NCI-H345 (cell line): ENCODE data around the gene CABLES1.
"Not testable (repeated sequence)": the region's sequence is repeated elsewhere in the genome, so short reads cannot be mapped to it uniquely, and the experiment has no call there.

Source experiments
- DNase-seq: peaks from one replicate; lab custom pipeline; 2025; lab: John Stamatoyannopoulos, UW

The CABLES1 gene

DNA sequence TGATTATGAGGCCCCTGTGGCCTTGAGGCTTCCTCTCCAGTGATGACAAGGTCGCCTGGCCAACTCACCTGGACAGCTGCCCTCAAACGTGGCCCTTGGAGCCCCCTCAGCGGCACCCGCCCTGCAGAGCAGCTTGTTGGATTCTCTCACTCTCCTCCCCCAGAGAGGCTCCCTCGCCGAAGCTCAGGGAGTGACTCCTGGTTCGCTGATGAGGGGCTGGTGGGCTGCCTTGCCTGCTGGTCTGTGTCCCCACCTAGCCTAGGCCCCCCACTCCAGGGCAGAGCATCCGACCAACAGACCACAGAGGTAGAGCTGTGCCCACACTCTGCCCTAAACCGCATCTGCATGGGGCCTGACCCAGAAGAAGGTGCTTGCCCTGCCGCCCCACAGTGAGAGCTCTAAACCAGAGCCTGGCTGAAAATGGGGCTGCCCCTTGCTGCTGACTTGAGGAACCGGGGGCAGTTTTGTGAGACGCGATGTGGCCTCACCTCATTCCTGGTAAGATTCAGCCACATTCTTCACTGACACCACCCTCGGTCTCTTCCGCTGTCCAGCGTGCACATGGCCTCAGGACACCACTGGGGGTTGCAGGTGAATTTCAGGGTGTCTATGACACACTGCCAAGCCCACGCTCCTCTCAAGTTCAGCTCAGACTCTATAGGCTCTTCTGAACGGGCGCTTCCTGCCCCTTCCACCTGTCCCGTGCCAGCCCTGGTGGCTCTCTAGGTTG lies 131.6 kb downstream of the CABLES1 start:
- no peak for DNase-seq

DNA sequence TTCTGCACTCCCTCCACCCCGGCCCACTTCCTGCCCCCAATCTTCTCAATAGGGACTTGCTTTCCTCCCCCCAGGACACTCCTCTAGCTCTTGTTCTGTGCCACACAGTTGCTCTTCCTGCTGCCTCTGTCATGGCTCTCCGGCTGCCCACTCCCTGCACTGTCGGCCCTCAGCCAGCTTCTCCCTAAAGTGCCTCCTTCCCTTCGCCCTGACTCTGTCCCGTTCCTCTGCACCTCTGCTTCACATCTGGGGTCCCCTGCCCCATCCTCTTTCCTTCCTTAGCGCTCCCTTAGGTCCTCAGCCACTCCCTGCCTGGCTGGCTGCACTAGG lies 132.1 kb downstream of the CABLES1 start:
- DNase-seq, result no peak

DNA sequence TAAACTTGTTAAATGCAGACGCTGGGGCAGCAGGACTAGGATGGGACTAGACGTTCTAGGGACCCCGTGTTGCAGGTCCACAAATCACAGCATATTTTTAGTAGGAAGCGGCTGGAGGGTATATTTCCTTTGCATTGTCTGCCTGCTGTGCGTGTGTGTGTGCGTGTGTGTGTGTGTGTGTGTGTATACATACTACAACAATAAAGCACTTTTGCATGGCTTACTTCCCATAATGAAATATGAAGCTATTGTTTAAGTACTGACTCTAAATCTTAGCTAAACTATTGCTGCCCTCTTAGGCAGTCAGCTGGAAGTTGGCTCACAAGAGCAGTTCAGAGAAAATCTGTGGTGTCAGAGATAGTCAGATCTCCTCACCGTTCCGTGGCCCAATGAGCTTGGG lies 133.4 kb downstream of the CABLES1 start:
- no peak for DNase-seq

DNA sequence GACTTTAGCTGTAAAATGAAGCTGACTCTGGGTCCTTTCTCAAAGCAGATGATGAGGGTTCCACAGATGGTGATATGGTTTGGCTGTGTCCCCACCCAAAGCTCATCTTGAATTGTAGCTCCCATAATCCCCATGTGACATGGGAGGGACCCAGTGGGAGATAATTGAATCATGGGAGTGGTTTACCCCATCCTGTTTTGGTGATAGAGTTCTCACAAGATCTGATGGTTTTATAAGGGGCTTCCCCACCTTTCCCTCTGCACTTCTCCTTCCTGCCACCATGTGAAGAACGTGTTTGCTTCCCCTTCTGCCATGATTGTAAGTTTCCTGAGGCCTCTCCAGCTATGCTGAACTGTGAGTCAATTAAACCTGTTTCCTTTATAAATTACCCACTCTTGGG lies 133.8 kb downstream of the CABLES1 start:
- DNase-seq, result not testable (repeated sequence)

DNA sequence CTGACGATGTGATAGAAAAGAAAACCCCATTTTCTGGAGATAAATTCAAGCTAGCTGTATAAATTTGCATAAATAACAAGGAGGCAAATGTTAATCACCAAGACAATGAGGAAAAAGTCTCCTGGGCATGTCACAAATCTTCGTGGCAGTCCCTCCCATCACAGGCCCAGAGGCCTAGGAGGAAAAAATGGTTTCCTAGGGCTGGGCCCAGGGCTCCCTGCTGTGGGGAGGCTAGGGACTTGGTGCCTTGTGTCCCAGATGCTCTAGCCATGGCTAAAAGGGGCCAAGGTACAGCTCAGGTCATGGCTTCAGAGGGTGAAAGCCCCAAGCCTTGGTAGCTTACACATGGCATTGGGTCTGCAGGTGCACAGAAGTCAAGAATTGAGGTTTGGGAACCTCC lies 134.6 kb downstream of the CABLES1 start:
- no peak for DNase-seq

DNA sequence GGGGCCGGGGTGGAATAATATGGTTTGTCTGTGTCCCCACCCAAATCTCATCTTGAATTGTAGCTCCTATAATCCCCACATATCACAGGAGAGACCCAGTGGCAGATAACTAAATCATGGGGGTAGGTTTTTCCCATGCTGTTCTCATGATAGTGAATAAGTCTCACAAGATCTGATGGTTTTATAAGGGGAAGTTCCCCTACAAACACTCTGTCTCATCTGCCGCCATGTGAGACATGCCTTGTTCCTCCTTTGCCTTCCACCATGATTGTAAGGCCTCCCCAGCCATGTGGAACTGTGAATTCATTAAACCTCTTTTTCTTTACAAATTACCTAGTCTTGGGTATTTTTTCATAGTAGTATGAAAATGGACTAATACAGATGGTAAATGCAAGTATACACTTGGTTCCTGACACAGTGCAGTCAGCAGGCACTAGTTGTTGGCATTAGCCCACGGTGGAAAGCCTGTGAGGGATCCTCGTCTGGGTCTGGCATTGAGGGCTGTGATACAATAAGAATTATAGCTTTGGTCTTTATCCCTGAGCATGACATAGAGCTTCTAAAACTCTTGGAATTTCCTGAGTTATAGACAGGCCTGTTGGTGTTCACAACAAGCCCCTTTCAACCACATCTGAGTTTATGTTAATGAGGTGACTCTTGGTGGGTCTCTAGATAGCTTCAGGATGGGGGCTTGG lies 135.8 kb downstream of the CABLES1 start:
- no peak for DNase-seq

DNA sequence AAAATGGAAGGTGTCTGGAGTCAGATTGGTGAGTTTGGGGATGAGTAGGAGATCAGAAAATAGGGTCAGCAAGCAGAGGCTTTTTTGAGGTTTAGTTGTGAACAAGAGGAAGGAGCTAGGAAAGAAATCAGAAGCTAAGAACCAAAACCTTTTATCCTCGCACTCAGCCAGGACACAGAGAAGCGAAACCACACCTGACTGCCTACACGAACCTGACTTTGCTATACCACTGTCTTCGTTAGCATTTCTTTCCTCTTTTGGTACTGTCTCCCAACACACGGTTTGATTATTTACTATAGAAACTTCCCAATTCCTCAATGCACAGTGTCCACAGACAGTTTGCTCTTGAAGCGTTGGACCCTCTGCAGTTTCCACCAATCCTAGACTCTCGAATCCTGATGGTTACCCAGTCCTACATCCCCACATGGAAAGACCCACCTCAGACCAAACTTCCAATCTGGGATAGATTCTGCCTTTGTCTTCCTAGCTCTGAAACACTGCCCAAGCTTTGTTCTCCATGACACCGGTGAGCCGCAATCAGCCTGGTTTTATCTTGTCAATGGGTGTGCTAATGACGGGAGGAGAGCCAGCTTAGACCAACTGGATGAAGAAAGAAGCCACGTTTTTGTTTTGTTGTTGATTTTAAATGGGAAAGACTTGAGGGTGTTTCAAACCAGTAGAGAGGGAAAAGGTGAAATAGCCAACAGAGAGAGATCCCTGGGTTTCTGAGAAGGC lies 137.4 kb downstream of the CABLES1 start:
- no peak for DNase-seq

DNA sequence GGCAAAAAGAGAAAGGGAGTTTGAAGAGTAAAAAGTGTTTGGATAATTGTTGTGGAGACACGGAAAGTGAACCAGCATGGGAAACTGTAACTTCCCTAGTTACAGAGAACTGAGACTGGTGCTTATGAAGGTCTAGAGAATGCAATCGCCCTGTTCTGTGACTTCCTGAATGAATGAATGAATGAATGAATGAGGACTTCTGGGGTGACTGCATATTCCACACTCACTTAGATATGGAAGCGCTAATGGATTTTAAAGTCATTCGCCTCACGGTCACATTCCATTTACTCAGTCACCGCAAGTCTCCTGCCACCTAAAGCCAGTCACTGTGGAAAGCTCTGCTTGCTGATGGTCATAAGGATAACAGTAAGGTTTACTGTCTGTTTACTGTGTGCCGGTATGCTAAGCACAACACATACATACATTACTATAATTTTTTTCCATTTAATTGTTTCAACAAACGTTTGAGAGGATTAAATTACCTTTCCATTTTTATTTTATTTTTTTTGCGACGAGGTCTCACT lies 138.2 kb downstream of the CABLES1 start:
- DNase-seq, result no peak

DNA sequence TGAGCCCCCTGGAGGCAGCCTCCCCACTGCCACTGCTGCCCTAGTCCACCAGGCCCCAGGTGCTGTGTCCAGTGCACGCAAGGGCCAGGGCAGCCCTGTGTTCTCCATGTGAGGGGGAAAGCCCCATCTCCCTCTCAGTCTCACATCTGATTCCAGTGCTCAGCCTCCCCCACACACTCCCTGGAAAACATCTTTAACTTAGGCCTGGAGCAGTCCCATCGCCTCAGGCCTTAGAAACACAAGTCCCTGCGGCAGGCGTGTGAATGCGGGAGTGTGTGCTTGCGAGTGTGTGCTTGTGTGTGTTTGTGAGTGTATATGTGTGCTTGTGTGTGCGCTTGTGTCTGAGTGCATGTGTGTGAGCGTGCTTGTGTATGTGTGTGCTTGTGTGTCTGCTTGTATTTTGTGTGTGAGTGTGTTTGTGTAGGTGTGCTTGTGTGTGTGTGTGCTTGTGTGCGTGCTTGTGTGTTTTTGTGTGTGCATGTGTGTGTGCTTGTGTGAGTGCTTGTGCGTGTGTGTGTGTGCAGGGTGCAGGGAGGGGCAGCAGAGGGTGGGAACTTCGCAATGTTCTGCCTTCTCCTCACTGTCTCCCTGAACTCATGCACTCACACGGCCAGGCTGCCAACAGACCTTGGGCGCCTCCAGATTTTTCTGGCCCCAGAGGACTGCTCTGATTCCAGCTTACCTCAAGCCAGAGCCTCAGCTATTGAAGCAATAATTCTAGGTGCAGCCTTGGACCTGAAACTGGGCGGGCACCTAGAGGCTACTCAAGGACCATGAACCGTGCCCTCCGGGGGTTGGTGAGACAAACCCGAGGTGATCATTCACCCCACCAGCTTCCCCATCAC lies 139.6 kb downstream of the CABLES1 start:
- DNase-seq, result no peak

DNA sequence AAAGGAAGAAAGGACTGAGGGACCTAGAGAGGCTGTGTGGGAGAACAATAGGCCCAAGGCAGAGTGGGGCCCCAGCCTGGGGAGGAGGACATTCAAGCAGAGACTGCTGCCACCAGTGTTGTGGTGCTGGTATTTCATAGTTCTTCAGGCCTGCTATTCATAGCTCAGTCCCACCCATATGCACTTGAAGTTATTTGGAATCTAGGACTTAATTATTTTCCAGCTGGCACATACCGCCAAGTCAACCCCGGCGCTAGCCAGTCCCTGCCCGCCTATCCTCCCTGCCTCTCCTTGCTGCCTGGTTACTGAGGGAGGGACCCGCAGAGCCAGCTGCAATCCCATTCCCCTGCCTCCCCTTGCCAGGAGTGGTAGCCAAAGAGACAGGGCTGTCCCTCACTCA lies 141.2 kb downstream of the CABLES1 start:
- no peak for DNase-seq

DNA sequence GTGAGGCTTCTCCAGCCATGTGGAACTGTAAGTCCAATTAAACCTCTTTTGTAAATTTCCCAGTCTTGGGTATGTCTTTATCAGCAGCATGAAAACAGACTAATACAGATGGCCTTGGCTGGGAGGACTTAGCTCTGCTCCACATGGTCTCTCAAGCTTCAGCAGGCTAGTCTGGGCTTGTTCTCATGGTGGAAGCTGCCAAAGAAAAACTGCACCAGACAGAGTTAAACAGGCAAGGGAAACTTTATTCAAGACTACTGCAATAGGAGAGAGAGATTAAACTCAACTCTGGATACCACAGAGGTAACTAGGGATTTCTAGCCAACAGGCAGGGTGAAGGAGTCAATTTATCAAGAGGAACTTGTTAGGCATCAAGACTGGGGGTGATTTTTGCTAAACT lies 142.1 kb downstream of the CABLES1 start:
- no peak for DNase-seq

DNA sequence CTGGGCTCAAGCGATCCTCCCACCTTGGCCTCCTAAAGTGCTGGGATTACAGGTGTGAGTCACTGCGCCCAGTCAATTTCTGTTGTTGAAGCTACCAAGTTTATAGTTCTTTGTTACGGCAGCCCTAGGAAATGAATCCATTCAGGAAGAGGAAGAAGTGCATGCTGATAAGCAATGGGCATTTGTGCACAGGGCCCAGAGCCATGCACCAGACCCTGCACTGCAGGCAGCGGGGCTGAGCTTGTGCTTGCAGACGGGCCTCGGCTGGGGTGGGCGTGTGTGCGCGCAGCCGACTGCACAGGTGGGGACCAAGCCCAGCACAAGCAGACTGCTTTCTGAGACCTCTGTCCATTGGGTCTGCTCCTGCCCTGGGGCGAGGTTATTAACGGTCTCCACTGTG lies 144.6 kb downstream of the CABLES1 start:
- no peak for DNase-seq

DNA sequence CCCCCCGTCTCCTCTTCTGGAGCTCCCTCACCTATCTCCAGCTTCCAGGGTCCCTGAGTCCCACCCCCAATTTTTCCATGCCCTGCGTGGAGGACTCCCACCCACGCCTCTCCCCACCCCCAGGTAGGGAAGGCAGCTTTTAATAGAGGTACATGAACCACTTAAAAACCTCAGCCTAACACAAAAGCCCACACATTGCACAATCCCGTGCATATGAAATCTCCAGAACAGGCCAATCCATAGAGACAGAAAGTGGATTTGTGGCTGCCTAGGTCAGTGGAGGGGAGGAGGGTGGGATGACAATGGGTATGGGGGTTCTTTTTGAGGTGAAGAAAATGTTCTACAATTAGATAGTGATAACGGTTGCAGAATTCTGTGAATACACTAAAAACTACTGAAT lies 145.6 kb downstream of the CABLES1 start:
- DNase-seq, result no peak

DNA sequence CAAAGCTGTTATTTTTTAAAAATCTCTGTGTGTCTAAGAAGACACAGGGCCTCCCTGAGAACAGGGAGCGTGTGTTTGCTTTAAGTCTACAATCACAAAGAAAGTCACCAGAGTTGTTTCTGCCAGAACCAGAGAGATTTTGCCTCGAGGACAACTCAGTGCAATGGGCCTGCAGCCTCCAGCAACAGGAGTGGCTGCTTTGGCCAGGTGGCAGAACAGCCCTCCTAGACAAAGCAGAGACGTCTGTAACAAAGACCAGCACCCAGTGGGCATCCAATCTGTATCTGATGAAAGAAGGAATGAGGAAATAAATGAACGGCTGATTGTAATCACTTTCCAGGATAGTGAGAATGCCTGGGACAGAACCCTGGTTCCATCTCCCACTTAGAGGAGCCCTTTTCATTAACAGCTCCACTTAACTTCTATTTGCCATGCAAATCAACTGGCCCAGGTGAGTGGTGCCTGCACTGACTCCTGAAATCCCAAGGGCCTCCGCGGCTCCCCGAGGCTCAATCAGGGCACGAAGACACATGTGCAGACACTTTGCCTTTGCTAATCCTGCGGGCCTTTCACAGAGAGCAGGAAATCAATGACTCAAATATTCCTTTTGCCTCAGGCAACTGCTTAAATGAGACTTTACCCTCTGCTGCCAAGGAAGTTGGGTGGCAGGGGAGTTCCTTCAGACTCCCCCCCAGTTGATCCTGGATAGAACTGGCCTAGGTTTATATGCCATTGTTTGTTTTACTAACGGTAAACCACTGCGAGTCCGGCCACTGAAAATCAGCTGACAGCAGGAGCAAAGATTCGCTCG lies 146.5 kb downstream of the CABLES1 start:
- peak; percentile 4 for DNase-seq

DNA sequence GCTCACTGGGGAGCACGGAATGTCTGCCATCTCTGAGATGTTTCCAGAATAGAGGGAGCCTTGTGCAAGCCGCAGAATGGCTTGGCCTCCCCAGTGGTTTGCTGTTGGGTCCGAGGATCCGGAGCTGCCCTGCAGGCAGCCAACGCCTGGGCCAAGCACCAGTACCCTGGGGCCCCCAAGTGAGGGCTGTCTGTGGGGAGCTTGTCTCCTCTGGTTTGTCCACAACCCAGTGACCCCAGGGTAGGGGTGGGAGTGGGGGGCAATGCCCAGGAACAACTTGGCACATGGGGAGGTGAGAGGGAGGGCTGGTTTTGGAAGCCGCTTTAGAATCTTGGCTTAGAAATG lies 147.1 kb downstream of the CABLES1 start:
- no peak for DNase-seq

DNA sequence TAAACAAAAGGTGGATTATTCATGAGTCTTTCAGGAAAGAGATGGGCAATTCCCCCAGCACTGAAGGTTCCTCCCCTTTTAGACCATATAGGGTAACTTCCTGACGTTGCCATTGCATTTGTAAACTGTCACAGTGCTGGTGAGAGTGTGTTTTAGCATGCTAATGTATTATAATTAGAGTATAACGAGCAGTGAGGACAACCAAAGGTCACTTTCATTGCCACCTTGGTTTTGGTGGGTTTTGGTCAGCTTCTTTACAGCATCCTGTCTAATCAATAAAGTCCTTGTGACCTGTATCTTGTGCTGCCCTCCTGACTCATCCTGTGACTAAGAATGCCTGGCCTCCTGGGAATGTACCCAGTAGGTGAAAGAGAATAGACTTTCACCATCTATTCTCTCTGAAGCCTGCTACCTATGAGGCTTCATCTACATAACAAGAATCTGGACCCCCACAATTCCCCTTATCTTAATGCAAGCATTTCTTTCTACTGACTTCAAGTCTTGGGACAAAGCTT lies 148.7 kb downstream of the CABLES1 start:
- DNase-seq, result no peak

DNA sequence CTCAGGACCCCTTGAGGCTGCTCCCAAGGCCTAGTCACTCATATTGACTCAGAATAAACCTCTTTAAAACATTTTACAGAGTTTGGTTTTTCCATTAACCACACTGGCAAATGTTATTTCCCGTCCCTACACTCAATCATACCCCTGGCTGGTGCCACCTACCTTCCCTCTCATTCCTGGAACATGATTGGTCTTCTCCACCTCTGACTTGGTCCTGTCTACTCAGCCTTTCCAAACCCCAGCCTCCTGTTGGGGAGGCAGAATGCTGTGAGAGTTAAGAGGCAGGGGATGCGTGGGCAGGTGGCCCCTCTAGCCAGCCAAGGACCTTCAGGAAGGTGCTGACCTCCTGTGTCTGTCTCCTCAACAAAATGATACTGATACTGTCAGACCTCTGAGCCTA lies 149.3 kb downstream of the CABLES1 start:
- DNase-seq, result no peak

DNA sequence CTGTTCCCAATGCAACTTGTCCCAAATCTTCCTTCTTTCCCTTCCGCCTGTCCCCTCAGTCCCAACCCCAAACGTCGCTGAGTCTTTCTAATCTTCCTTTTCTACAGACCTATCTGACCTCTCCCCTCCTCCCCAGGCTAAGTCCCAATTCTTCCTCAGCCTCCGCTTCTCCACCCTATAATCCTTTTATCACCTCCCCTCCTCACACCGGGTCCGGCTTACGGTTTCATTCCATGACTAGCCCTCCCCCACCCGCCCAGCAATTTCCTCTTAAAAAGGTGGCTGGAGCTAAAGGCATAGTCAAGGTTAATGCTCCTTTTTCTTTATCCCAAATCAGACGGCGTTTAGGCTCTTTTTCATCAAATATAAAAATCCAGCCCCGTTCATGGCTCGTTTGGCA lies 150.3 kb downstream of the CABLES1 start:
- not testable (repeated sequence) for DNase-seq

DNA sequence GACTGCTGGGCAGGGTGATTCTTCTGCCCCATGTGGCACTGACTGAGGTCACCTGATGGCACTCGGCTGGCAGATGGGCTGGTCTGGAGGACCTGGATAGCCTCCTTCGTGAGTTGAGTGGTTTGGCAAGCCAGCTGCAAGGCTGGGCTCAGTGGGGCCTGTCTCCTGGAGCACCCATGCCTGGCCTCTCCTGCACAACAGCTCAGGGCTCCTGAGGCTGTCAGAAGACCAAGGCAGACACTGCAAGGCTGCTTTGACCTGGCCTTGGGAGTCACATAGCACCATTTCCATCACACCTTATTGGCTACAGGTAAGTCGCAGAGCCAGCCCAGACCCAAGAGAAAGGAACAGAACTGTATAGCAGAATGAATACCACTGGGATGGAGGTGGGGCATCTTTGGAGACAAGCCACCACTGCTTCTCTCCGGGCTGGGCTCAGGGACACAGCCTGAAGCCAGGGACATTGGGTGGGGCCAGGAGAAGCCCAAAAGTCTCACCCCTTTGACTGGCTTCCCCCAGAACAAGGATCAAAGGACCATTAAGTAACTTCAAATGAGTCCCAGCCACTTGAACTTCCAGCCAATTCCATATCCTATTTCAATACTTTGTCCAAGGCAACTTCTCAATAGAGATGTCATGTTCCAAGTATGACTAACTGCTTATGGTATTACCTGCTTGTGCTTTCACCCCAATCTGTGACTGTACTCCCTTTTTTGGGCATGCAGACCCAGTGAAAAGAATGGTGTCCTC lies 156.3 kb downstream of the CABLES1 start:
- no peak for DNase-seq

DNA sequence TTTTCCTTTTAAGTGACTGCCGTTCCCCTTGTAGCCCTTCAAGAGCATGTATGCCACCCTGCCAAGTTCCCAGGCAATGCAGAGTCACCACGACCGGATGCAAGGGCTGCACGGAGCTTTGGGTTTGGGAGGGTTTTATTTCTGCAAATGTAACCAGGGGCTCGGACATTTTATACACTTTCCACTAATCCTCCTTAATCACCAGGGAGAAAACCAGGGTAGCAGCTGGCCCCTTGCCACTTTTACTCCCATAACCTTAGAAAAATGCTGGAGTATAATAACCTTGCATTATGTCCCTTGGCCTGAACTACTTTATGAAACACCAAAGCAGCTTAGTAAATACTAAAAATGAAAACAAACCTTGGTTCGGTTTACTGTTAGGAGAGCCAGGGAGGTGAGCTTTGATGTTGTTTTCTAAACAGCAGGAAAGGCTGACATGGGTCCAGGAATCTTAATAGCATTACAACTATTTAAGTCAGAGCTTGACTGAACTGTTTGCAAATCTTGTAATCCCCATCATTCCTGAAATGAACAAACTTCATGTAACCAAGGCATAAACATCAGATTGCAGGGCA lies 165.0 kb downstream of the CABLES1 start:
- DNase-seq, result no peak
